WTC11 (cell line): Measurements from ENCODE around the gene C11orf87.

ENCODE experiments used
- TF ChIP-seq, protein P1 (sequence below): fragments of 200-600 bp; IDR thresholded peaks from 2 replicates; pipeline ENCODE4 v1.8.0; 2022; ENCODE audit warnings: antibody characterized with exemption
- TF ChIP-seq, protein P2 (sequence below): sonication (generic); formaldehyde crosslinking; IDR thresholded peaks from 2 replicates; pipeline ENCODE4 v1.8.1; 2023; ENCODE audit warnings: mild to moderate bottlenecking, missing genetic modification reagents, moderate library complexity
- TF ChIP-seq, protein P3 (sequence below): sonication (generic); formaldehyde crosslinking; IDR thresholded peaks from 2 replicates; pipeline ENCODE4 v1.8.0; 2022; ENCODE audit warnings: missing genetic modification reagents
- TF ChIP-seq, protein P4 (sequence below): sonication (generic); formaldehyde crosslinking; IDR thresholded peaks from 2 replicates; pipeline ENCODE4 v1.8.0; 2023; ENCODE audit warnings: missing genetic modification reagents

DNA sequence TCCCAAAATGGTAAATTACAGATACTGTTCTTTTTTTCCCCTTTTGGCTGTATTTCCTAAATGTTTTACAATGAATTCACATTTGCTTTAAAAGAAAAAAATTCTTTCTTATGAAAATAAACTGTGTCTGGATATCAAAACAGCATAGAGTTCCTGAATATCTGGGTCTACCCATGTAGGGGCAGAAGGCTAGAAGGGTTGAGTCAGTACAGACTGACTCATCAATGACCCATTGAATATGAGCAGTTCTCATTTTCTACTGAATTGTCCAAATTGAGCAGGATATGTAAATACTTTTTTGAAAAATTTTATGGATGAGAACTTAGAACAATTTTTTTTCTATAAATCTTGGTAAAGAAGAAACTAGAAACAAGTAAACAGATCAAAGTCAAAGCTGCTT lies 16.3 kb upstream of the C11orf87 start:
- TF ChIP-seq, protein P1, sequence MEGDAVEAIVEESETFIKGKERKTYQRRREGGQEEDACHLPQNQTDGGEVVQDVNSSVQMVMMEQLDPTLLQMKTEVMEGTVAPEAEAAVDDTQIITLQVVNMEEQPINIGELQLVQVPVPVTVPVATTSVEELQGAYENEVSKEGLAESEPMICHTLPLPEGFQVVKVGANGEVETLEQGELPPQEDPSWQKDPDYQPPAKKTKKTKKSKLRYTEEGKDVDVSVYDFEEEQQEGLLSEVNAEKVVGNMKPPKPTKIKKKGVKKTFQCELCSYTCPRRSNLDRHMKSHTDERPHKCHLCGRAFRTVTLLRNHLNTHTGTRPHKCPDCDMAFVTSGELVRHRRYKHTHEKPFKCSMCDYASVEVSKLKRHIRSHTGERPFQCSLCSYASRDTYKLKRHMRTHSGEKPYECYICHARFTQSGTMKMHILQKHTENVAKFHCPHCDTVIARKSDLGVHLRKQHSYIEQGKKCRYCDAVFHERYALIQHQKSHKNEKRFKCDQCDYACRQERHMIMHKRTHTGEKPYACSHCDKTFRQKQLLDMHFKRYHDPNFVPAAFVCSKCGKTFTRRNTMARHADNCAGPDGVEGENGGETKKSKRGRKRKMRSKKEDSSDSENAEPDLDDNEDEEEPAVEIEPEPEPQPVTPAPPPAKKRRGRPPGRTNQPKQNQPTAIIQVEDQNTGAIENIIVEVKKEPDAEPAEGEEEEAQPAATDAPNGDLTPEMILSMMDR: no peak
- TF ChIP-seq, protein P2, sequence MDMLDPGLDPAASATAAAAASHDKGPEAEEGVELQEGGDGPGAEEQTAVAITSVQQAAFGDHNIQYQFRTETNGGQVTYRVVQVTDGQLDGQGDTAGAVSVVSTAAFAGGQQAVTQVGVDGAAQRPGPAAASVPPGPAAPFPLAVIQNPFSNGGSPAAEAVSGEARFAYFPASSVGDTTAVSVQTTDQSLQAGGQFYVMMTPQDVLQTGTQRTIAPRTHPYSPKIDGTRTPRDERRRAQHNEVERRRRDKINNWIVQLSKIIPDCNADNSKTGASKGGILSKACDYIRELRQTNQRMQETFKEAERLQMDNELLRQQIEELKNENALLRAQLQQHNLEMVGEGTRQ: no peak
- TF ChIP-seq, protein P3, sequence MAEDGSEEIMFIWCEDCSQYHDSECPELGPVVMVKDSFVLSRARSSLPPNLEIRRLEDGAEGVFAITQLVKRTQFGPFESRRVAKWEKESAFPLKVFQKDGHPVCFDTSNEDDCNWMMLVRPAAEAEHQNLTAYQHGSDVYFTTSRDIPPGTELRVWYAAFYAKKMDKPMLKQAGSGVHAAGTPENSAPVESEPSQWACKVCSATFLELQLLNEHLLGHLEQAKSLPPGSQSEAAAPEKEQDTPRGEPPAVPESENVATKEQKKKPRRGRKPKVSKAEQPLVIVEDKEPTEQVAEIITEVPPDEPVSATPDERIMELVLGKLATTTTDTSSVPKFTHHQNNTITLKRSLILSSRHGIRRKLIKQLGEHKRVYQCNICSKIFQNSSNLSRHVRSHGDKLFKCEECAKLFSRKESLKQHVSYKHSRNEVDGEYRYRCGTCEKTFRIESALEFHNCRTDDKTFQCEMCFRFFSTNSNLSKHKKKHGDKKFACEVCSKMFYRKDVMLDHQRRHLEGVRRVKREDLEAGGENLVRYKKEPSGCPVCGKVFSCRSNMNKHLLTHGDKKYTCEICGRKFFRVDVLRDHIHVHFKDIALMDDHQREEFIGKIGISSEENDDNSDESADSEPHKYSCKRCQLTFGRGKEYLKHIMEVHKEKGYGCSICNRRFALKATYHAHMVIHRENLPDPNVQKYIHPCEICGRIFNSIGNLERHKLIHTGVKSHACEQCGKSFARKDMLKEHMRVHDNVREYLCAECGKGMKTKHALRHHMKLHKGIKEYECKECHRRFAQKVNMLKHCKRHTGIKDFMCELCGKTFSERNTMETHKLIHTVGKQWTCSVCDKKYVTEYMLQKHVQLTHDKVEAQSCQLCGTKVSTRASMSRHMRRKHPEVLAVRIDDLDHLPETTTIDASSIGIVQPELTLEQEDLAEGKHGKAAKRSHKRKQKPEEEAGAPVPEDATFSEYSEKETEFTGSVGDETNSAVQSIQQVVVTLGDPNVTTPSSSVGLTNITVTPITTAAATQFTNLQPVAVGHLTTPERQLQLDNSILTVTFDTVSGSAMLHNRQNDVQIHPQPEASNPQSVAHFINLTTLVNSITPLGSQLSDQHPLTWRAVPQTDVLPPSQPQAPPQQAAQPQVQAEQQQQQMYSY (CRISPR knock-in tag): no peak
- TF ChIP-seq, protein P4, sequence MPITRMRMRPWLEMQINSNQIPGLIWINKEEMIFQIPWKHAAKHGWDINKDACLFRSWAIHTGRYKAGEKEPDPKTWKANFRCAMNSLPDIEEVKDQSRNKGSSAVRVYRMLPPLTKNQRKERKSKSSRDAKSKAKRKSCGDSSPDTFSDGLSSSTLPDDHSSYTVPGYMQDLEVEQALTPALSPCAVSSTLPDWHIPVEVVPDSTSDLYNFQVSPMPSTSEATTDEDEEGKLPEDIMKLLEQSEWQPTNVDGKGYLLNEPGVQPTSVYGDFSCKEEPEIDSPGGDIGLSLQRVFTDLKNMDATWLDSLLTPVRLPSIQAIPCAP: no peak
